GM18870 (cell line): ENCODE results near the gene HDAC11.
A peak's percentile ranks its signal among the peaks of the same experiment; 100 is the strongest.
"Not testable (repeated sequence)": the region's sequence is repeated elsewhere in the genome, so short reads cannot be mapped to it uniquely, and the experiment has no call there.

Experiments used
- ATAC-seq: cut with Tn5 transposase; IDR thresholded peaks from one replicate; pipeline ENCODE4 v1.9.1; 2021; ENCODE audit warnings: moderate library complexity; ENCODE audit not compliant: unreplicated experiment

HDAC11 gene

GRCh38 chr3:13479582-13480339, at the start of gene HDAC11:
Gene HDAC11, plus strand, starts transcription at chr3:13480306. Its CDS starts 42 bp downstream, at chr3:13480348.
- peak; percentile 93 for ATAC-seq

GRCh38 chr3:13430411-13430875, 49.7 kb upstream of the HDAC11 start:
- ATAC-seq: not testable (repeated sequence)

- no peak for ATAC-seq
Observed at GRCh38 chr3:13432093-13432492, 48.0 kb upstream of the HDAC11 start.

GRCh38 chr3:13433912-13434311, 46.2 kb upstream of the HDAC11 start:
- ATAC-seq: no peak

GRCh38 chr3:13436213-13436612, 43.9 kb upstream of the HDAC11 start:
- not testable (repeated sequence) for ATAC-seq

- no peak for ATAC-seq
Observed at GRCh38 chr3:13440204-13440817, 39.8 kb upstream of the HDAC11 start.

GRCh38 chr3:13442882-13443281, 37.2 kb upstream of the HDAC11 start:
- ATAC-seq: not testable (repeated sequence)

- peak; percentile 14 for ATAC-seq
Observed at GRCh38 chr3:13451301-13451673, 28.8 kb upstream of the HDAC11 start.

- no peak for ATAC-seq
Observed at GRCh38 chr3:13452490-13453335, 27.4 kb upstream of the HDAC11 start.

- ATAC-seq: no peak
Observed at GRCh38 chr3:13455644-13456043, 24.5 kb upstream of the HDAC11 start.

- ATAC-seq: no peak
Observed at GRCh38 chr3:13457593-13457992, 22.5 kb upstream of the HDAC11 start.

- no peak for ATAC-seq
Observed at GRCh38 chr3:13459605-13460340, 20.3 kb upstream of the HDAC11 start.

- no peak for ATAC-seq
Observed at GRCh38 chr3:13460341-13460736, 19.8 kb upstream of the HDAC11 start.

- ATAC-seq: no peak
Observed at GRCh38 chr3:13461169-13462124, 18.7 kb upstream of the HDAC11 start.

- no peak for ATAC-seq
Observed at GRCh38 chr3:13462125-13462629, 17.9 kb upstream of the HDAC11 start.

GRCh38 chr3:13462822-13463221, 17.3 kb upstream of the HDAC11 start:
- ATAC-seq: no peak

- ATAC-seq: no peak
Observed at GRCh38 chr3:13463618-13464400, 16.3 kb upstream of the HDAC11 start.

- no peak for ATAC-seq
Observed at GRCh38 chr3:13465236-13465873, 14.8 kb upstream of the HDAC11 start.
